ENCODE data around the gene FAM83B. TPM values are rescaled to one million over a fixed set of nuclear protein-coding genes. Genes with fewer than 3 reads are reported as not detected.

The FAM83B gene
- total RNA-seq, result 3.6 and 4.1 TPM in 2 replicates

GRCh38 chr6:54846243-54846856, at the start of gene FAM83B:
Gene FAM83B, plus strand, starts transcription at chr6:54846771. Its CDS starts 23,476 bp downstream, at chr6:54870247.

All from mesangial cell (primary cell).